Stimulated activated CD8-positive, alpha-beta memory T cell treated with anti-CD3 and anti-CD28 coated beads, Interleukin-15, amount 100 ng/mL, for 4 hours (primary cell): ENCODE results near the gene GOLM1.

Source experiments
- DNase-seq, 2 donors: peaks; one replicate each; pipeline ENCODE4 v3.0.0-alpha.2; 2020; ENCODE audit warnings: low read depth in 2 of 2

The GOLM1 gene

GRCh38 chr9:85984457-85984856 lies 114.9 kb downstream of the GOLM1 start:
- DNase-seq = no peak

- no peak for DNase-seq
Measured at GRCh38 chr9:85981369-85981768, 118.0 kb downstream of the GOLM1 start.

- DNase-seq = no peak
Measured at GRCh38 chr9:85978496-85978895, 120.9 kb downstream of the GOLM1 start.
